Transverse colon (tissue), 4 donors: ENCODE results near the gene SMYD3. TPM values are rescaled to one million over a fixed set of nuclear protein-coding genes. Genes with fewer than 3 reads are reported as not detected.

ENCODE experiments used
- DNase-seq: peaks from one replicate; pipeline ENCODE4 v3.0.0-alpha.2; 2019
- H3K27ac ChIP-seq, 4 donors: fragments of 200-600 bp; sonication (generic); 2 replicates each; pipeline ENCODE4 v1.5.1; 2016 to 2018; ENCODE audit warnings: inconsistent platforms in 4 of 4
- H3K27me3 ChIP-seq: fragments of 200-600 bp; sonication (generic); 2 replicates; pipeline ENCODE4 v1.5.1; 2017; ENCODE audit warnings: inconsistent platforms
- H3K36me3 ChIP-seq, 4 donors: fragments of 200-600 bp; sonication (generic); 2 replicates each; pipeline ENCODE4 v1.5.1; 2017 to 2019; ENCODE audit warnings: inconsistent platforms in 4 of 4
- H3K4me1 ChIP-seq, 4 donors: fragments of 200-600 bp; sonication (generic); 2 replicates each; pipeline ENCODE4 v1.5.1; 2017 to 2020; ENCODE audit warnings: inconsistent platforms in 4 of 4
- H3K4me3 ChIP-seq, 4 donors: fragments of 200-600 bp; sonication (generic); 1 replicate in 1 of 4; 2 replicates in 3 of 4; pipeline versions ENCODE4 v1.5.1 to v1.6.1; 2017 to 2019; ENCODE audit warnings: inconsistent platforms in 4 of 4
- H3K9me3 ChIP-seq, 2 donors: fragments of 200-600 bp; sonication (generic); 2 replicates each; pipeline ENCODE4 v1.5.1; 2017 to 2019; ENCODE audit warnings: inconsistent platforms in 2 of 2
- CTCF ChIP-seq, 5 experiments: fragments of 200-600 bp in 3 of 5; fragments of 450-650 bp in 2 of 5; sonication (generic) in 3 of 5; IDR thresholded peaks; 1 replicate in 2 of 5; 2 replicates in 3 of 5; pipeline ENCODE4 v1.5.1; 2016 to 2017; ENCODE audit warnings: antibody characterized with exemption in 5 of 5, inconsistent platforms in 3 of 5, mild to moderate bottlenecking in 2 of 5, moderate library complexity in 1 of 5
- EP300 ChIP-seq: sonication (generic); formaldehyde crosslinking; IDR thresholded peaks from one replicate; pipeline ENCODE4 v1.6.1; 2017; ENCODE audit warnings: antibody characterized with exemption, low read depth
- POLR2A ChIP-seq: fragments of 450-650 bp; IDR thresholded peaks from one replicate; pipeline ENCODE4 v1.6.1; 2016; ENCODE audit warnings: antibody characterized with exemption, mild to moderate bottlenecking, moderate library complexity
- POLR2AphosphoS5 ChIP-seq, 3 donors: sonication (generic); formaldehyde crosslinking; IDR thresholded peaks; one replicate each; pipeline ENCODE4 v1.6.1; 2016; ENCODE audit warnings: antibody characterized with exemption in 3 of 3
- WGBS, 2 donors: methylation state at CpG; one replicate each; pipeline ENCODE4 v1.1.5; 2018; ENCODE audit warnings: low coverage in 1 of 2; 5-methylcytosine and 5-hydroxymethylcytosine counted together
- in situ Hi-C, 4 donors: fragments of 200-750 bp; cut with MboI; loops; one replicate each; pipeline versions ENCODE4 v1.15.0 to v1.15.1; 2017; ENCODE audit warnings: low sequenced_read_pairs in 3 of 4, low pct_ligation_motif_present in 1 of 4, low pct_unique_long_range_greater_than_20kb in 1 of 4
- intact Hi-C: fragments of 100-400 bp; cut with DNase I; formaldehyde crosslinking; loops from one replicate; pipeline ENCODE4 v1.15.1; 2023; ENCODE audit warnings: low total_unique reads
- total RNA-seq, 4 donors: library from RNA; depleted of rRNA; stranded (reverse); fragments of >200 nt; gene quantifications; one replicate each; pipeline ENCODE4 v1.1.0, GENCODE V29; 2016

The SMYD3 gene
- total RNA-seq, 4 donors from 2014 or later: 10.5 to 31.3 (median 25.8) TPM

GRCh38 chr1:246537441-246537840, 30.4 kb upstream of the SMYD3 start:
- WGBS, 2 donors: 77 to 100% methylated on average over 1 to 7 of the region's 7 CpGs
- in situ Hi-C loops (no loop called here), intact Hi-C loops (no loop called here)
- Histone ChIP-seq H3K27ac (peak overlapping the region in 3 of 4 donors; percentile 25 to 58 (median 52)), H3K9me3 (no peaks in the 10 kb centered on the region), H3K4me3 (no peak overlapping the region), H3K36me3 (peaks cover 0 to 15% (median 0%) of the 10 kb centered on the region in 4 donors), H3K27me3 (no peaks in the 10 kb centered on the region), H3K4me1 (peaks cover 0 to 10% (median 2%) of the 10 kb centered on the region in 4 donors)
- TF ChIP-seq CTCF (IDR thresholded peaks at IDR 0.05) (no peak), POLR2A (no peak), EP300 (no peak), POLR2AphosphoS5 (IDR thresholded peaks at IDR 0.05) (no peak)
- no peak for DNase-seq

- Histone ChIP-seq H3K4me3 (no peak overlapping the region), H3K9me3 (peaks cover 8% of the 10 kb centered on the region in 2 donors), H3K4me1 (peaks cover 0 to 10% (median 2%) of the 10 kb centered on the region in 4 donors), H3K36me3 (no peaks in the 10 kb centered on the region), H3K27ac (no peak overlapping the region), H3K27me3 (no peaks in the 10 kb centered on the region)
- TF ChIP-seq EP300: no peak
- TF ChIP-seq CTCF (IDR thresholded peaks at IDR 0.05): no peak
- TF ChIP-seq POLR2A: no peak
- DNase-seq: no peak
- intact Hi-C loops (no loop called here), in situ Hi-C loops (no loop called here)
- WGBS, 2 donors: 67 to 94% methylated on average over 1 of the region's 1 CpG
These were observed 27.0 kb upstream of the SMYD3 start for GRCh38 chr1:246534114-246534513.

- H3K27me3 ChIP-seq: no peaks in the 10 kb centered on the region
- no peak overlapping the region for H3K27ac ChIP-seq
- intact Hi-C loops: no loop called here
- peaks cover 8% of the 10 kb centered on the region in 2 donors for H3K9me3 ChIP-seq
- H3K4me3 ChIP-seq: no peak overlapping the region
- TF ChIP-seq CTCF (IDR thresholded peaks at IDR 0.05): no peak
- no peak for TF ChIP-seq POLR2AphosphoS5 (IDR thresholded peaks at IDR 0.05)
- no peak for TF ChIP-seq POLR2A
- TF ChIP-seq EP300: no peak
- DNase-seq: no peak
- no peaks in the 10 kb centered on the region for H3K36me3 ChIP-seq
- in situ Hi-C loops: no loop called here
- peaks cover 0 to 8% (median 2%) of the 10 kb centered on the region in 4 donors for H3K4me1 ChIP-seq
- 40 to 97% methylated on average over 1 to 2 of the region's 2 CpGs for WGBS, 2 donors
These were observed 26.4 kb upstream of the SMYD3 start for GRCh38 chr1:246533371-246533905.

GRCh38 chr1:246532519-246532918, 25.4 kb upstream of the SMYD3 start:
- intact Hi-C loops (no loop called here), in situ Hi-C loops (no loop called here)
- TF ChIP-seq POLR2A: no peak
- TF ChIP-seq POLR2AphosphoS5 (IDR thresholded peaks at IDR 0.05): no peak
- no peak for TF ChIP-seq CTCF (IDR thresholded peaks at IDR 0.05)
- TF ChIP-seq EP300: no peak
- no peak overlapping the region for H3K4me3 ChIP-seq
- no peak for DNase-seq
- H3K9me3 ChIP-seq: peaks cover 8% of the 10 kb centered on the region in 2 donors
- H3K36me3 ChIP-seq: no peaks in the 10 kb centered on the region
- 59 to 75% methylated on average over 1 of the region's 1 CpG for WGBS, 2 donors
- H3K27me3 ChIP-seq: no peaks in the 10 kb centered on the region
- peaks cover 0 to 1% (median 0%) of the 10 kb centered on the region in 4 donors for H3K4me1 ChIP-seq
- no peak overlapping the region for H3K27ac ChIP-seq
